Ramos (cell line): ENCODE results near the gene TMEM134.

Experiments
- in situ Hi-C: fragments of 300-500 bp; cut with MboI; formaldehyde crosslinking; loops from one replicate; pipeline ENCODE4 v1.14.3; 2022; ENCODE audit warnings: low sequenced_read_pairs; ENCODE audit not compliant: unreplicated experiment

TMEM134 gene

GRCh38 chr11:67441098-67441563, 27.9 kb downstream of the TMEM134 start:
- in situ Hi-C loops, result no loop called here

DNA sequence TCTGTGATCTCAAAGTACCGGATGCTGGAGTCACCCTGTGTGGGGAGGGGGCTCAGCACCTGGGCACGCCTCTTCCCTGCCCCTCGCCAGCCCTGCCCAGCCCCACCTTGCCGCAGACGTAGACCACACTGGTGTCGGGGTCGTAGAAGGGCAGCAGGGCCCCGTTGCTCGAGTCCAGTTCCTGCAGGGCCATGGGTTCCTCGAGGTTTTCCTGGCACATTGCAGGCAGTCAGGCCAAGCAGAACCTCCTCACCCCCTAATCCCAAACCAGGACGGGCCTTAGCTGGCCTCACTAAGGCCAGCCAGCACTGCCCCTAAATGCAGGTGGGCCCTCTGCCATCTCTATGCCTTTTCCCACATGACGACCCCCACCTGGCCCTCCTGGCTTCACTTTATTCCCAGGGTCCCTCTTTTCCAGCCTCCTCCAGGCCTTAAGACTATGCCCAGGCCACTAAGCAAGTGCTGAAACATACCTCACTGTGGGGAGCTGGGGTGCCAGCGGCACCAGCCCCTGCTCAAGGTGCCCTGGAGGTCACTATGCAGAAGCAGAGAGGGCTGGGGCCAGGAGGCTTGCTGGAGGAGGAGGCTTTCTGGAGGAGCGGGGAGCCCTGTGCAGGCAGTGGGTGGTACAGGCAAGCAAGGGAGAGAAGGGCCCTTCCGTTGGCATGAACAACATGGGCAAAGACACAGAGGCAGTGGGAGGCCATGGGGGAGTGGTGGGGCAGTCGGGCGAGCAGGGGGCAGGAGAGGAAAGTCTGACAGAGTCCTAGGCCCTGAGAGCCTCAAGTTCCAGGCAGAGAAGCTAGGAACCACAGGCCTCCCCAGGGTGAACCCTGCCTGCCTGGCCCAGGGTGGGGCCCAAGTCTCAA, 28.6 kb downstream of the TMEM134 start:
- in situ Hi-C loops, result no loop called here

DNA sequence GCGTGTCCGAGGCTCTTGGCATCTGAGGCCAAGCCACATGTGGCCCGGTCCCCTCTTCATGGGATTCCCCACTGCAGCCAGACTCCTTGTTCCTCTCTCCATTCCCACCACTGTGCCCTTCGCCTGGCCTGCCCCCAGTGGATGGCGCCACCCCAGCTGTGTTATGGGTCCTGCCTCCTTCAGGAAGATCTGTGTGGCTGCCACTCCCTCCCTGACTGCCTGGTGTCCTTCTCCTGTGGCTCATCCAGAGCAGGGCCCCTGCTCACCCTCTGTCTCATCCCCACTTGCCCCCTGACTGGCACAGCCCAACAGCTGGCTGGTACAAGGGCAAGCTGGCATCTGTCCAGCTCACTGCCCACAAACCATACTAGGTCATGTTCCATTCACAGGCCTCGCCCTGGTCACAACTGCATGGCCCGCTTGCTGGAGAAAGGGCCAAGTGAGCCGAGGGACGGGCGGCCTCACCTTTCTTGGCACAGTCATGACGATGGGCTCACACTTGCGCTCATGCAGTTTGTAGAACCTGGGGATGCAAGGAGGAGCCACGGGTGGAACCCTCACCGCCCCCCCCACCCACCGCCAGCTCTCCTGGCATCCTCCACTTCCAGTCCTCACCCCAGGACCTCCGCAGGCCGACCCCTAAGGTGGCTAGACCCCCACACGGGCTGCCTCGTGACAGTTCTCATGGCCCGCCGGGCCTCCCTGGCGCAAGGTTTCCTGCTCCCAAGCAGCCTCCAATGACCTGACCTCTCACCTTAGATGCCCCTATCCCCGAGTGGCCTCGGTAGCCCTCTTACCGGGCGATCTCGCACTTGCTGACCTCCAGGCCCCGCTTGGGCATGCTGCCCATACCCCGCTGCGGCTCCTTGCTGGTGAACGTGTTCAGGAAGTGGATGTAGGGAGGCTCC, 29.5 kb downstream of the TMEM134 start:
- in situ Hi-C loops, result no loop called here

GRCh38 chr11:67438158-67438902, 30.7 kb downstream of the TMEM134 start:
- in situ Hi-C loops, result no loop called here

DNA sequence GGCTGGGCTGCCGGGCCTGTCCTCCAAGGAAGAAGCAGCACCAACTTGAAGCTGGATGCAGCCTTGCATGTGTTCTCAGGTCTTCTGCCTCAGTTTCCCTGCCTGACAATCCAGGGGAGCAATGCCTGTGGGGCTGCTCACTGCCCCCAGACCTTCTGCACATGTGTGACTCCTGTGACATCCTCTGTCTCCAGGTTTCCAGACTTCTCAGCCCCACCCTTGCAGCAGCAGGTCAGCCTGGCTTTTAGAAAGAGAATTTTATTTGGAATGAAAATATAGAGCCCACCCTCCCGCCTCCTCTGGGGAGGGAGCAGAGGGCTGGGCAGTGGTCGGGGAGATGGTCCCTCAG, 31.3 kb downstream of the TMEM134 start:
- in situ Hi-C loops, result no loop called here

DNA sequence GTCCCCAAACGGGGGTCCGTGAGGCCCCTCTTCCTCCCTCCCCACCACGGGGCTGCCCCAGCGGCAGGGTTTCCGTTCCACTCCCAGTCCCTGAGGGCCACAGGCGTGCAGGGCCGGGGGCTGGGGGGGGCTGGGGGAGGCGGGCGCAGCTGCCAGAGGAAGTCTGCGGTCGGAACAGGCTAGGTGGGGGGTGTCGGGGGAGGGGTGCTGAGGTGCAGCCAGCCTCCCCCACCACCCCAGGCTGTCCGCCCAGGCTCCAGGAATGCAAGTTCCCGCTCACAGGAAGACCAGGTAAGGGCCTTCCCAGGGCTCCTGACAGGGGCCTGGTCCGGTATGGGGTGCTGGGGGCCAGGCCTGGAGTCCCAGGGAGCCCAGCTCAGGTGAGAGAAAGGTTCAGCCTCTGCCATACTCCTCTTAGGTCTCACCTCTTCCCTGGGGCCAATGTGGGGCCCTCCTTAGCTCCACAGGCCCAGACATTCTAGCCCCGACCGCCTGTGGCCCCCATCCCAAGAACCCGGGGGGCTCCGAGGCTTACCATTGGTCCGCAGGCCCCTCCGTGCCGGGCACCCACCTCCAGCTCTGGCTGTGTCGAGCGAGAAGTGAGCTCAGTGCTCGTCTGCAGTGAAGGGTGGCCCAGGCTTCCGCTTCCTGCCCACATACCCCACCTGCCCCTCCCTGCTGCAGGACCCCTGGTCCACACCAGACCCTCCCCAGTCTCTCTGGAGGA, 31.8 kb downstream of the TMEM134 start, which contains the start of gene PTPRCAP:
Gene PTPRCAP (minus strand): TSS at position 601 of the 727 bp plus-strand sequence. CDS start 63 bp downstream, at position 538.
- in situ Hi-C loops, result no loop called here

DNA sequence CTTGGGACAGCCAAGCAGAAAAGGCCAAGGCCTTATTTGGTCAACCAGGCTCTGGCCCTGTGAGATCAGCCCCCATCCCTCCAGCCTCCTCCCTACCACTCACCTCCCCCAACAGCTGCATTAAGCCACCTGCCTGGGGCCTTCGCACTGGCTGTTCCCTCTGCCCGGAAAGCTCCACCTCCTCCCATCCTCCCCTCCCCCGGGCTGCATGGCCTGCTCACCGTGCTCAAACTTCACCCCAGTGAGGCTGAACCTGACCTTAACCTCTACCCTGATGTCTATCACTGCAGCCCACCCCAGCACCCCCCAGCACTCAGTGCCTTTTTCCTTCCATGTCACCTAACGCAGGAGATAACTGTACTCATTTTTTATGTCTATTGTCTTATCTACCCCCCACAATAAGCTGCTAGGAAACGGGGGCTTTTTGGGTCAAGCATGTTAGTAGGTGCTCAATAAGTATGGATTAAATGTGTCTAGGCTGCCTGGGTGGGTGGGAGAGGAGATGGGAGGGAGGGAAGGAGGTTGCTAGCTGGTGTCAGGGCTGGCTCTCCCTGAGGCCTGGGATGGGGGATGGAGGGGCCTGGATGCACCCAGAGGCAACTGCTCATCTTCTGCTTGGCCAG, 32.5 kb downstream of the TMEM134 start:
- in situ Hi-C loops, result no loop called here

DNA sequence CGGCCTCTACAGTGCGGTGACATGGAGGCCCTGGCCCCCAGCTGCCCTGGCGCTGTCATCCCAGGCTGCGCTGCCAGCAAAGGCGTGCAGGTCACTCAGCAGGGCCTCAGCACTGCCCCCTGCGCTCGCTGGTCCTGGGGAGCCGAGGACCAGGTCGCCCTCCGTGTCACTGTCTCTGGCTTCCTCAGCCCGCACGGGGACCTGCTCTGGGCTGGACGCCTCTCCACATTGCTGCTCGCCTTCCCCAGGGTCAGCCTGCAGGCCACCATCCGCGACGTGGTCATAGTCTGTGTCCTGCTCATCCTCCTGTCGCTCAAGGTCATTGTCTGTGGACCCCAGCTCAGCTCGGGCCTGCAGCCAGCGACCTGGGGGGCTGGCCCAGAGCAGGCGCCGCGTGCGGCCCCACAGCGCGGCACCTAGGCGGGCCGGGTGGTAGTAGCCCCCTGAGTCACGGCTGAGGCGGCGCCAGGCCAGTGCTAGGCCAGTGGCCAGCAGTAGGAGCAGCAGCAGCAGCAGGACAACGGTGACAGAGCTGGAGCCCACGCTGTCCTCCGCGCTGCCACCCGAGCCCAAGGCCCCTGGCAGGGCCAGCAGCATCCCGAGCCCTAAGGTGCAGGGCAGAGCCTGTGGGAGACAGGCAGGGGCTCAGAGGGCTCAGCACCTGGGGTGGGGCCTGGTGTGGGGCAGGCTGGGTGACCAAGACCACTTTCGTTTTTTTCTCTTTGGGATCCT, 33.2 kb downstream of the TMEM134 start:
- in situ Hi-C loops, result no loop called here

GRCh38 chr11:67435031-67435726, 33.9 kb downstream of the TMEM134 start:
- in situ Hi-C loops, result no loop called here

- in situ Hi-C loops, result no loop called here
Observed at GRCh38 chr11:67434395-67434881, 34.6 kb downstream of the TMEM134 start.

DNA sequence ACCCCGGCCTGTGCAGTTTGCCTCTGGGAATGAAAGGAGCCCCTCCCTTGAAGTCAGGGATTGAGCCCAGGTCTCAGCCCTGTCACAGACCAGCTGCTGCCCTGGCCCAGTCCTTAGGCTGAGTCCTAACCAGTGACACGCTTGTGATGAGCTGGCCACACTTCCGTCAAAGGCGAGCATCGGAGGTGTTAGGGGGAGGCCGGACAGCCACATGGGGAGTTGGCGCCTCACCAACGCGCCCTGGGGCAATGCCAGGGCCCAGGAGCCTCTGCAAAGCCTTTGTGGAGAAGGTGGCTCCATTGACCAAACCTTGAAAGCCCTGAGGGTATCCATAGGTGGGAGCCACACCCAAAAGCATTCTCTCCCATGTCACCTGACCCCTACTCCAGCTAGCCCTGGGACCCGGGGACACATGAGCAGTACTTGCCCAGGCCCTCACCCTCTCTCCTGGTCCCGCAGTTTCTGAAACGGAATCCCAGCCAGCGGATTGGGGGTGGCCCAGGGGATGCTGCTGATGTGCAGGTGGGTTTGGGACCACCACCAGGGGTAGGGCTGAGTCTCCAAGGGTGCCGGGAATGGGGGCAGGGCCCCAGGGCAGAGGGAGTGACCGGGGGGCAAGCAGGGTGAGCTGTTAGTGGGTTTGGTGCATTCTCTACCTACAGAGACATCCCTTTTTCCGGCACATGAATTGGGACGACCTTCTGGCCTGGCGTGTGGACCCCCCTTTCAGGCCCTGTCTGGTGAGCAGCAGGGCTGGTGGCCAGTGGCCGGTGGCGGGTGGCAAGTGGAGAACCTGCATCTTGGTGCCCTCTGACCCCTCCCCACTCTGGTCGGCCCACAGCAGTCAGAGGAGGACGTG, 35.3 kb downstream of the TMEM134 start:
- in situ Hi-C loops, result no loop called here

DNA sequence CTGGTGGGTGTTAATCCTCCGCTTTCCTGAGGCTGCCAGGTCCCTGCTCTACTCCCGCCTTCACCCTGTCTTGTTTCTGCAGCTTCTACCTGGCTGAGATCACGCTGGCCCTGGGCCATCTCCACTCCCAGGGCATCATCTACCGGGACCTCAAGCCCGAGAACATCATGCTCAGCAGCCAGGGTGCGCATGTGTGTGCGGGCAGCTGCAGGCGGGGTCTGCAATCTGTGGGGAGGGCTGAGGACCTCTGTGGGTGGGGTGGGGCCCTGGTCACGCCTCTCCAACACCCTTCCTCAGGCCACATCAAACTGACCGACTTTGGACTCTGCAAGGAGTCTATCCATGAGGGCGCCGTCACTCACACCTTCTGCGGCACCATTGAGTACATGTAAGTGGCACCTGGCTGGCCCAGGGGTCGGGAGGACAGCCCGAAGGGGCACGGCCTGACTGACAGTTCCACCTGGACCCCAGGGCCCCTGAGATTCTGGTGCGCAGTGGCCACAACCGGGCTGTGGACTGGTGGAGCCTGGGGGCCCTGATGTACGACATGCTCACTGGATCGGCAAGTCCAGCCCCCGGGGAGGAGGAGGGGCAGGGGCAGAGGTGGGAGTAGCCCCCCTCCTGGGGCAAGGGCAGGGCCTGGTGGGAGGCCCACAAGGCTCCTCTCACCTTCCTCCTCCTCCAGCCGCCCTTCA, 36.2 kb downstream of the TMEM134 start:
- in situ Hi-C loops, result no loop called here

GRCh38 chr11:67431346-67432249, 37.5 kb downstream of the TMEM134 start:
- in situ Hi-C loops, result no loop called here

GRCh38 chr11:67429722-67430121, 39.3 kb downstream of the TMEM134 start:
- in situ Hi-C loops, result no loop called here

- in situ Hi-C loops, result no loop called here
Observed at GRCh38 chr11:67429038-67429668, 39.9 kb downstream of the TMEM134 start.
